ENCODE measurements around the gene ARHGAP6.

Gene ARHGAP6

GRCh38 chrX:11416600-11416999, 249.1 kb downstream of the ARHGAP6 start:
- H3K27me3 ChIP-seq (ENCODE audit: insufficient read depth, poor library complexity, severe bottlenecking) = no peaks in the 10 kb centered on the region
- H3K4me3 ChIP-seq (replicated peaks; ENCODE audit: insufficient read depth, low read length) = no peak overlapping the region
- TF ChIP-seq SPI1 (IDR thresholded peaks at IDR 0.05; ENCODE audit: borderline replicate concordance, low read depth) (no peak), GABPA (IDR thresholded peaks at IDR 0.05; ENCODE audit: low read depth) (no peak)
- TF ChIP-seq, protein P1, sequence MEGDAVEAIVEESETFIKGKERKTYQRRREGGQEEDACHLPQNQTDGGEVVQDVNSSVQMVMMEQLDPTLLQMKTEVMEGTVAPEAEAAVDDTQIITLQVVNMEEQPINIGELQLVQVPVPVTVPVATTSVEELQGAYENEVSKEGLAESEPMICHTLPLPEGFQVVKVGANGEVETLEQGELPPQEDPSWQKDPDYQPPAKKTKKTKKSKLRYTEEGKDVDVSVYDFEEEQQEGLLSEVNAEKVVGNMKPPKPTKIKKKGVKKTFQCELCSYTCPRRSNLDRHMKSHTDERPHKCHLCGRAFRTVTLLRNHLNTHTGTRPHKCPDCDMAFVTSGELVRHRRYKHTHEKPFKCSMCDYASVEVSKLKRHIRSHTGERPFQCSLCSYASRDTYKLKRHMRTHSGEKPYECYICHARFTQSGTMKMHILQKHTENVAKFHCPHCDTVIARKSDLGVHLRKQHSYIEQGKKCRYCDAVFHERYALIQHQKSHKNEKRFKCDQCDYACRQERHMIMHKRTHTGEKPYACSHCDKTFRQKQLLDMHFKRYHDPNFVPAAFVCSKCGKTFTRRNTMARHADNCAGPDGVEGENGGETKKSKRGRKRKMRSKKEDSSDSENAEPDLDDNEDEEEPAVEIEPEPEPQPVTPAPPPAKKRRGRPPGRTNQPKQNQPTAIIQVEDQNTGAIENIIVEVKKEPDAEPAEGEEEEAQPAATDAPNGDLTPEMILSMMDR (IDR thresholded peaks at IDR 0.05; ENCODE audit: insufficient read depth, low read length) = no peak
- H3K27ac ChIP-seq (replicated peaks) = no peak overlapping the region
- DNase-seq (ENCODE audit: low read depth in 1 of 2, low spot score in 1 of 2) = no peak

GRCh38 chrX:11414091-11414490, 251.6 kb downstream of the ARHGAP6 start:
- no peak for DNase-seq (ENCODE audit: low read depth in 1 of 2, low spot score in 1 of 2)
- no peak for TF ChIP-seq POLR2AphosphoS5 (IDR thresholded peaks at IDR 0.05; ENCODE audit: low read depth)
- TF ChIP-seq, protein P2, sequence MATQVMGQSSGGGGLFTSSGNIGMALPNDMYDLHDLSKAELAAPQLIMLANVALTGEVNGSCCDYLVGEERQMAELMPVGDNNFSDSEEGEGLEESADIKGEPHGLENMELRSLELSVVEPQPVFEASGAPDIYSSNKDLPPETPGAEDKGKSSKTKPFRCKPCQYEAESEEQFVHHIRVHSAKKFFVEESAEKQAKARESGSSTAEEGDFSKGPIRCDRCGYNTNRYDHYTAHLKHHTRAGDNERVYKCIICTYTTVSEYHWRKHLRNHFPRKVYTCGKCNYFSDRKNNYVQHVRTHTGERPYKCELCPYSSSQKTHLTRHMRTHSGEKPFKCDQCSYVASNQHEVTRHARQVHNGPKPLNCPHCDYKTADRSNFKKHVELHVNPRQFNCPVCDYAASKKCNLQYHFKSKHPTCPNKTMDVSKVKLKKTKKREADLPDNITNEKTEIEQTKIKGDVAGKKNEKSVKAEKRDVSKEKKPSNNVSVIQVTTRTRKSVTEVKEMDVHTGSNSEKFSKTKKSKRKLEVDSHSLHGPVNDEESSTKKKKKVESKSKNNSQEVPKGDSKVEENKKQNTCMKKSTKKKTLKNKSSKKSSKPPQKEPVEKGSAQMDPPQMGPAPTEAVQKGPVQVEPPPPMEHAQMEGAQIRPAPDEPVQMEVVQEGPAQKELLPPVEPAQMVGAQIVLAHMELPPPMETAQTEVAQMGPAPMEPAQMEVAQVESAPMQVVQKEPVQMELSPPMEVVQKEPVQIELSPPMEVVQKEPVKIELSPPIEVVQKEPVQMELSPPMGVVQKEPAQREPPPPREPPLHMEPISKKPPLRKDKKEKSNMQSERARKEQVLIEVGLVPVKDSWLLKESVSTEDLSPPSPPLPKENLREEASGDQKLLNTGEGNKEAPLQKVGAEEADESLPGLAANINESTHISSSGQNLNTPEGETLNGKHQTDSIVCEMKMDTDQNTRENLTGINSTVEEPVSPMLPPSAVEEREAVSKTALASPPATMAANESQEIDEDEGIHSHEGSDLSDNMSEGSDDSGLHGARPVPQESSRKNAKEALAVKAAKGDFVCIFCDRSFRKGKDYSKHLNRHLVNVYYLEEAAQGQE (IDR thresholded peaks at IDR 0.05; ENCODE audit: insufficient replicate concordance, low read depth) = no peak
- no peak for TF ChIP-seq SPI1 (IDR thresholded peaks at IDR 0.05; ENCODE audit: borderline replicate concordance, low read depth)
- no peak for TF ChIP-seq GABPA (IDR thresholded peaks at IDR 0.05; ENCODE audit: low read depth)
- TF ChIP-seq, protein P1 (IDR thresholded peaks at IDR 0.05; ENCODE audit: insufficient read depth, low read length) = no peak
- no peaks in the 10 kb centered on the region for H3K27me3 ChIP-seq (ENCODE audit: insufficient read depth, poor library complexity, severe bottlenecking)

GRCh38 chrX:11412715-11413623, 252.8 kb downstream of the ARHGAP6 start:
- H3K4me3 ChIP-seq (replicated peaks; ENCODE audit: insufficient read depth, low read length) = no peak overlapping the region
- no peak for DNase-seq (ENCODE audit: low read depth in 1 of 2, low spot score in 1 of 2)
- H3K27me3 ChIP-seq (ENCODE audit: insufficient read depth, poor library complexity, severe bottlenecking) = no peaks in the 10 kb centered on the region
- no peak overlapping the region for H3K27ac ChIP-seq (replicated peaks)
- TF ChIP-seq, protein P1 (IDR thresholded peaks at IDR 0.05; ENCODE audit: insufficient read depth, low read length) = no peak
- TF ChIP-seq GABPA (IDR thresholded peaks at IDR 0.05; ENCODE audit: low read depth) = no peak
- TF ChIP-seq SPI1 (IDR thresholded peaks at IDR 0.05; ENCODE audit: borderline replicate concordance, low read depth) = no peak
- TF ChIP-seq, protein P2 (IDR thresholded peaks at IDR 0.05; ENCODE audit: insufficient replicate concordance, low read depth) = no peak
- TF ChIP-seq POLR2AphosphoS5 (IDR thresholded peaks at IDR 0.05; ENCODE audit: low read depth) = no peak

More at GRCh38 chrX:11414091-11414490, 251.6 kb downstream of the ARHGAP6 start:
- Histone ChIP-seq H3K4me3 (replicated peaks; ENCODE audit: insufficient read depth, low read length) (no peak overlapping the region), H3K27ac (replicated peaks) (no peak overlapping the region)

Data from HL-60 (cell line).